BJ (cell line): Measurements from ENCODE around the gene SRPK3. TPM values are rescaled to one million over a fixed set of nuclear protein-coding genes. Genes with fewer than 3 reads are reported as not detected.

Source experiments
- CTCF ChIA-PET: fragments of 350-600 bp; formaldehyde crosslinking; extraction: SDS; loops from one replicate; lab custom pipeline; 2021; ENCODE audit warnings: antibody characterized with exemption, inconsistent platforms; lab: Yijun Ruan, JAX
- POLR2A ChIA-PET: fragments of 300-600 bp; sonication (Branson Sonifier 250); formaldehyde crosslinking; extraction: SDS; loops from one replicate; lab custom pipeline; 2021; ENCODE audit warnings: antibody characterized with exemption; lab: Charles Lee
- DNase-seq: peaks from one replicate; pipeline ENCODE4 v3.0.0-alpha.2; 2011; ENCODE audit warnings: low read depth
- H3K27me3 ChIP-seq: 2 replicates; pipeline ENCODE4 v1.6.0; 2011; ENCODE audit warnings: low read length; ENCODE audit not compliant: control insufficient read depth, insufficient read depth
- H3K36me3 ChIP-seq: 2 replicates; pipeline ENCODE4 v1.5.1; 2011; ENCODE audit warnings: low read length; ENCODE audit not compliant: control insufficient read depth, insufficient read depth
- H3K4me3 ChIP-seq: 2 replicates; pipeline ENCODE4 v1.5.1; 2011; ENCODE audit warnings: low read depth, mild to moderate bottlenecking, control low read depth, low read length
- polyA plus RNA-seq: library from polyadenylated mRNA; depleted of rRNA; stranded (reverse); fragments of >200 nt; gene quantifications from 2 replicates; pipeline ENCODE4 v1.2.3, GENCODE V29; 2011
- TF ChIP-seq, protein P1 (sequence below): IDR thresholded peaks from 2 replicates; pipeline ENCODE4 v1.5.1; 2011; ENCODE audit warnings: low read depth, mild to moderate bottlenecking, control low read depth, inconsistent platforms, low read length, moderate library complexity; ENCODE audit not compliant: insufficient read depth

Gene SRPK3
- polyA plus RNA-seq, 1 experiment: 1.1 TPM

DNA sequence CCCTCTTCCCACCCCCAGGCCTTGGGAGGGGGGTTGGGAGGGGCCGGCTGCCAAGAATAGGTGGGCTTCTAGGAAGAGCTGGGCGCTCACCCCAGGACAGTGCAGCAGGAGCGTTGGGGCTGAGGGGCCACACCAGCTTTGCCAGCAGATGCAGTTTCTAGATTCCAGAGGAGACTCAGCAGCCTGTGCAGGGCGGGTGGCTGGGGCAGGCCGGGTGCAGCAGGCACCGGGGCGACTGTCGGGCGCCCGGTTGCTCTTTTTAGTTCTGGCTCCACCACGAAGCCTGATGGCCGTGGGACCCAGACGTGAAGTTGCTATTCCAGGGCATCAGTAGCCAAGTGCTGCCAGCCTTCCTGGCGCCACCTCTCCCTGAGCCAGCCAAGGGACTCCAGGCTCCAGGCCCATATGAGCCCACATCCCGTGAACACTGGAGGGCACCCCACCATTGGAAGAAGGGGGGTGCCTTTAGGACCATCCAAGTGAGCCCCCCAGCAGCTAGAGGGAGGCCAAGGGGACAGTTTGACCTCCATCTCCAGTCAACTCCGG, 19.4 kb downstream of the SRPK3 start:
- H3K4me3 ChIP-seq: no peak overlapping the region
- peaks cover 7% of the 10 kb centered on the region for H3K36me3 ChIP-seq
- TF ChIP-seq, protein P1, sequence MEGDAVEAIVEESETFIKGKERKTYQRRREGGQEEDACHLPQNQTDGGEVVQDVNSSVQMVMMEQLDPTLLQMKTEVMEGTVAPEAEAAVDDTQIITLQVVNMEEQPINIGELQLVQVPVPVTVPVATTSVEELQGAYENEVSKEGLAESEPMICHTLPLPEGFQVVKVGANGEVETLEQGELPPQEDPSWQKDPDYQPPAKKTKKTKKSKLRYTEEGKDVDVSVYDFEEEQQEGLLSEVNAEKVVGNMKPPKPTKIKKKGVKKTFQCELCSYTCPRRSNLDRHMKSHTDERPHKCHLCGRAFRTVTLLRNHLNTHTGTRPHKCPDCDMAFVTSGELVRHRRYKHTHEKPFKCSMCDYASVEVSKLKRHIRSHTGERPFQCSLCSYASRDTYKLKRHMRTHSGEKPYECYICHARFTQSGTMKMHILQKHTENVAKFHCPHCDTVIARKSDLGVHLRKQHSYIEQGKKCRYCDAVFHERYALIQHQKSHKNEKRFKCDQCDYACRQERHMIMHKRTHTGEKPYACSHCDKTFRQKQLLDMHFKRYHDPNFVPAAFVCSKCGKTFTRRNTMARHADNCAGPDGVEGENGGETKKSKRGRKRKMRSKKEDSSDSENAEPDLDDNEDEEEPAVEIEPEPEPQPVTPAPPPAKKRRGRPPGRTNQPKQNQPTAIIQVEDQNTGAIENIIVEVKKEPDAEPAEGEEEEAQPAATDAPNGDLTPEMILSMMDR: no peak
- no peak for DNase-seq
- POLR2A ChIA-PET: no interaction called here
- CTCF ChIA-PET: no interaction called here
- no peaks in the 10 kb centered on the region for H3K27me3 ChIP-seq

DNA sequence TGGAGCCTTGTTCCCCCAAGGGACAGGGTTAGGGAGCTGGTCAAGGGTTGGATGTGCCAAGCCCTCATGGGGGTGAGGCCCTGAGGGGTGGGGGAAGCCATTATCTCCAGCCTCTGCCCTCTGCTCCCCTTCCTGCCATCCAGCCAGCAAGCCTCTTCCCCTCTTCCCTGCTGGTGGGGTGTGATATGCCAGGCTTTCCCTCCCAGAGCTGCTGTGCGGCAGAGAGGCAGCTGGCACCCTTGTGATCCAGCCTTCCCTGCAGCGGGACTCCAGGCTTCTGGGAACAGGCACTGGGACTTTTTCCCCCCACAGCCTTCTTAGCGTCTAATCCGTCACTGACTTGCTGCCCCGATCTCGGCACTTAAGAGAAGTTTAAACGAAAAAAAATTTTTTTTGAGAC, 19.9 kb downstream of the SRPK3 start:
- ChIA-PET POLR2A (no interaction called here), CTCF (no interaction called here)
- Histone ChIP-seq H3K27me3 (no peaks in the 10 kb centered on the region), H3K4me3 (no peak overlapping the region), H3K36me3 (peaks cover 7% of the 10 kb centered on the region)
- no peak for DNase-seq
- TF ChIP-seq, protein P1: no peak

- Histone ChIP-seq H3K36me3 (peaks cover 6% of the 10 kb centered on the region), H3K4me3 (no peak overlapping the region), H3K27me3 (no peaks in the 10 kb centered on the region)
- no peak for DNase-seq
- TF ChIP-seq, protein P1: no peak
- ChIA-PET POLR2A (no interaction called here), CTCF (no interaction called here)
Observed at GRCh38 chrX:153801669-153802068, 20.8 kb downstream of the SRPK3 start.

DNA sequence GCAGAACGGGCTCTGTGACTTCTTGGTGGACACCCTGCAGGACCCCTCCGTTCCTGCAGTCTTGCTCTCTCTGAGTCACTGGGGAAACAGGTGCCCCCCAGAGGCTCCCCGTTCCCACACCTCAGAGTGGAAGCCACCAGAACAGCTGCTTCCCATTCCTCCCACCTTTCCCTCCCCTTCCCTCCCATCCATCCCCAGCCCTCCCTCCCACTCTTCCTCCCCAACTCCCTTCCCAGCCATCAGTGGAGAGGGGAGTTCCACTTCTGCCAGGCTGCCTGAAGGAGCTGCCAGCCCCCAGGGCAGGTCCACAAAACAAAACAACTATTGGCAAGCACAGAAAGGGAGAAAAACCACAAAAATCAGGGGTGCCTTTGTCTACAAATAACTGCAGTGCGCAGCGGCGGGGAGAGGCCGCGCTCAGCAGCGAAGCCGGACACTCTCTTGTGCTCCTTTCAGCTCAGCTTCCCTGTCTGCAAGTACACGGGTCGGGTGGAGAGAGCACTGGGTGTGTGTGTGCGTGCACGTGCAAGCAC, 21.7 kb downstream of the SRPK3 start:
- ChIA-PET POLR2A (no interaction called here), CTCF (no interaction called here)
- no peak overlapping the region for H3K4me3 ChIP-seq
- TF ChIP-seq, protein P1: no peak
- no peak for DNase-seq
- H3K36me3 ChIP-seq: peaks cover 2% of the 10 kb centered on the region
- H3K27me3 ChIP-seq: no peaks in the 10 kb centered on the region

GRCh38 chrX:153803211-153804099, 22.6 kb downstream of the SRPK3 start:
- no peak for DNase-seq
- ChIA-PET POLR2A (no interaction called here), CTCF (no interaction called here)
- TF ChIP-seq, protein P1: no peak
- H3K27me3 ChIP-seq: no peaks in the 10 kb centered on the region
- H3K4me3 ChIP-seq: no peak overlapping the region
- peaks cover 1% of the 10 kb centered on the region; the same call in 1 of the 2 replicates for H3K36me3 ChIP-seq
